ENCODE measurements around the gene ANO1. TPM values are rescaled to one million over a fixed set of nuclear protein-coding genes. Genes with fewer than 3 reads are reported as not detected.

ANO1 gene
- total and polyA plus RNA-seq, 2 donors (not counting 1 experiment from before 2014, with no cell fraction given) = not detected

DNA sequence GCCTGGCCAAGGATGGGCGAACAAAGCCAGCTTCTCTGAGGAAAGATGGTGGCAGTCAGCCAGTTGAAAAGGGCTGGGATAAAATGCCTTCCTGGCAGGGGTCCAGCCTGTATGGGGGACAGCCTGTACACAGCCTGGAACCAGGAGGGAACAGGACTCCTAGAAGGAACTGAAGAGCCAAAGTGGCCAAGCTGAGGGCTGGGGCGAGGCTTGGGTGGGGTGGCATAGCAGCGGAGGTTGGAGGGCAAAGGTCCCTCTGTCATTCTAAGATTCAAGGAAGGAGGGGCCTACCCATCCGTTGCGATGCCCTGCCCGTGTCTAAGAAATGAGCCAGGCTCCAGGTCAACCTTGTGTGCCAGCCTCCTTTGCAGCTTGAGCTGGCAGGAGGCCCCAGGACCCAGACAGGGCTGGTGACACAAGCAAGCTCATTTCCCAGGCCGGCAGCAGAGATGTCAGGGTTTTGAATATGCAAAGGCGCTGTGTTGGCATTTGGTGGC is 147.6 kb downstream of the ANO1 start:
- H3K27ac Mint-ChIP-seq = no peak overlapping the region

DNA sequence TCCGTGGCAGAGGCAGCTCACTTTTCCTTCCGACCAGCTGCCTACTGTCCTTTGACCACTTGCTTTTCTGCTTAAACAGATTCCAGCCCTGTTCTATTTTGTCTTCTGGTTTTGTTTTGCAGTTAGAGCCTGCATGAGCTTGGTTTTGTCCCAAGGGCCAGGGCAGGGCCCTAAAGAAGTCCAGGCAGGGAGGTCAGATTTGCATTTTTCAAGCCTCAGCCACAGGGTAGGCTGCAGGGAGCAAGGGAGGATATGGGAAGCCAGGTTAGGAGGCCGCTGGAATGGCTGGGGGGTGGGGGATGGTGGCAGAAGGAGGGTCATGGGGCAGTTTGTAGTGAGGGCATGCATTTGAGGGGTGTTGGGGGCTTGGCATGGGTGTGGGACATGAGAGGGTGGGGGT is 148.1 kb downstream of the ANO1 start:
- no peak overlapping the region for H3K27ac Mint-ChIP-seq
- no peak overlapping the region for H3K9ac ChIP-seq (ENCODE audit: low read length)
- WGBS (ENCODE audit: insufficient coverage) = 80% methylated on average over 3 of the region's 3 CpGs

More for the DNA sequence above, 147.6 kb downstream of the ANO1 start:
- Mint-ChIP-seq H3K4me3 (no peak overlapping the region), H3K9me3 (ENCODE audit: insufficient read depth) (no peaks in the 10 kb centered on the region), H3K4me1 (no peaks in the 10 kb centered on the region), H3K27me3 (peaks cover 9% of the 10 kb centered on the region)
- ATAC-seq (ENCODE audit: low read depth) = no peak
- intact Hi-C loops (cut with micrococcal nuclease) = no loop called here
- Histone ChIP-seq H3K4me3 (ENCODE audit: control extremely low read depth in 1 of 5, extremely low read depth in 1 of 5, insufficient read depth in 1 of 5, low read depth in 2 of 5, low read length in 4 of 5) (no peak overlapping the region), H3K27me3 (replicated peaks in 1 of 4; ENCODE audit: control extremely low read depth in 1 of 4, control insufficient read depth in 3 of 4, insufficient read depth in 4 of 4, low read length in 3 of 4) (no peaks in the 10 kb centered on the region), H3K36me3 (replicated peaks in 1 of 2; ENCODE audit: control extremely low read depth in 1 of 2, control insufficient read depth in 1 of 2, extremely low read depth in 1 of 2, insufficient read depth in 2 of 2, low read length in 1 of 2) (no peaks in the 10 kb centered on the region), H3K9me3 (ENCODE audit: control extremely low read depth in 1 of 3, control insufficient read depth in 2 of 3, insufficient read depth in 1 of 3, low read length in 2 of 3) (no peaks in the 10 kb centered on the region), H3K4me2 (replicated peaks; ENCODE audit: low read depth, low read length, poor library complexity, severe bottlenecking) (no peak overlapping the region), H3K9ac (ENCODE audit: low read length) (no peak overlapping the region), H3K4me1 (ENCODE audit: control insufficient read depth in 2 of 2, insufficient read depth in 2 of 2, low read length in 2 of 2) (no peaks in the 10 kb centered on the region), H3K79me2 (ENCODE audit: control insufficient read depth, insufficient read depth, low read length) (no peaks in the 10 kb centered on the region), H3K27ac (ENCODE audit: low read length in 2 of 2) (no peak overlapping the region), H4K20me1 (ENCODE audit: control insufficient read depth, insufficient read depth, low read length, poor library complexity, severe bottlenecking) (no peaks in the 10 kb centered on the region), H2AFZ (ENCODE audit: insufficient read depth, low read depth, low read length, poor library complexity, severe bottlenecking) (no peak overlapping the region)
- DNase-seq = no peak
- CTCF ChIA-PET = no interaction called here
- WGBS (ENCODE audit: insufficient coverage) = 73% methylated on average over 8 of the region's 8 CpGs
- POLR2A ChIA-PET = no interaction called here
- TF ChIP-seq CTCF (IDR thresholded peaks at IDR 0.05) = no peak
- no peak for TF ChIP-seq EZH2 (IDR thresholded peaks at IDR 0.05; ENCODE audit: borderline replicate concordance, insufficient read depth, low read depth, low read length, poor library complexity, severe bottlenecking)

More for the DNA sequence above, 148.1 kb downstream of the ANO1 start:
- Histone ChIP-seq H3K27me3 (replicated peaks in 1 of 4; ENCODE audit: control extremely low read depth in 1 of 4, control insufficient read depth in 3 of 4, insufficient read depth in 4 of 4, low read length in 3 of 4) (no peaks in the 10 kb centered on the region), H4K20me1 (ENCODE audit: control insufficient read depth, insufficient read depth, low read length, poor library complexity, severe bottlenecking) (no peaks in the 10 kb centered on the region), H3K27ac (ENCODE audit: low read length in 2 of 2) (no peak overlapping the region), H3K4me1 (ENCODE audit: control insufficient read depth in 2 of 2, insufficient read depth in 2 of 2, low read length in 2 of 2) (no peaks in the 10 kb centered on the region), H3K4me3 (ENCODE audit: control extremely low read depth in 1 of 5, extremely low read depth in 1 of 5, insufficient read depth in 1 of 5, low read depth in 2 of 5, low read length in 4 of 5) (no peak overlapping the region), H2AFZ (ENCODE audit: insufficient read depth, low read depth, low read length, poor library complexity, severe bottlenecking) (no peak overlapping the region), H3K36me3 (replicated peaks in 1 of 2; ENCODE audit: control extremely low read depth in 1 of 2, control insufficient read depth in 1 of 2, extremely low read depth in 1 of 2, insufficient read depth in 2 of 2, low read length in 1 of 2) (no peaks in the 10 kb centered on the region), H3K9me3 (ENCODE audit: control extremely low read depth in 1 of 3, control insufficient read depth in 2 of 3, insufficient read depth in 1 of 3, low read length in 2 of 3) (no peaks in the 10 kb centered on the region), H3K79me2 (ENCODE audit: control insufficient read depth, insufficient read depth, low read length) (no peaks in the 10 kb centered on the region), H3K4me2 (replicated peaks; ENCODE audit: low read depth, low read length, poor library complexity, severe bottlenecking) (no peak overlapping the region)
- ChIA-PET CTCF (no interaction called here), POLR2A (no interaction called here)
- Mint-ChIP-seq H3K9me3 (ENCODE audit: insufficient read depth) (no peaks in the 10 kb centered on the region), H3K27me3 (peaks cover 6% of the 10 kb centered on the region), H3K4me3 (no peak overlapping the region), H3K4me1 (no peaks in the 10 kb centered on the region)
- ATAC-seq (ENCODE audit: low read depth) (no peak), DNase-seq (no peak)
- intact Hi-C loops (cut with micrococcal nuclease) = no loop called here
- no peak for TF ChIP-seq CTCF (IDR thresholded peaks at IDR 0.05)
- no peak for TF ChIP-seq EZH2 (IDR thresholded peaks at IDR 0.05; ENCODE audit: borderline replicate concordance, insufficient read depth, low read depth, low read length, poor library complexity, severe bottlenecking)

Measured in B cell (primary cell).